K562 (cell line): ENCODE data around the gene IFT22. TPM values are rescaled to one million over a fixed set of nuclear protein-coding genes. Genes with fewer than 3 reads are reported as not detected.

ENCODE experiments used
- ARID3B ChIP-seq: fragments of 250-450 bp; sonication (Bioruptor Pico); IDR thresholded peaks from 2 replicates; pipeline ENCODE4 v1.4.0; 2020; ENCODE audit warnings: borderline replicate concordance
- C11orf30 ChIP-seq: fragments of 450-650 bp; IDR thresholded peaks from 2 replicates; pipeline ENCODE4 v1.6.1; 2016; ENCODE audit warnings: low read depth, mild to moderate bottlenecking
- CTCF ChIP-seq, 3 experiments: IDR thresholded peaks in 2 of 3; conservative IDR thresholded peaks in 1 of 3; 2 replicates each; pipeline ENCODE4 v1.5.1; 2011 to 2012; ENCODE audit warnings: low read length in 3 of 3, mild to moderate bottlenecking in 3 of 3, control low read depth in 2 of 3, improper control_type of control experiment in 1 of 3, inconsistent platforms in 1 of 3, low read depth in 1 of 3, mixed read lengths in 1 of 3, moderate library complexity in 1 of 3; ENCODE audit not compliant: insufficient read depth in 2 of 3
- CXXC5 ChIP-seq: fragments of 250-450 bp; sonication (Bioruptor Pico); IDR thresholded peaks from 2 replicates; pipeline ENCODE4 v1.8.0; 2022; ENCODE audit warnings: inconsistent platforms, mild to moderate bottlenecking, moderate library complexity
- EZH2 ChIP-seq: IDR thresholded peaks from 2 replicates; pipeline ENCODE4 v1.6.1; 2012; ENCODE audit warnings: low read depth, mild to moderate bottlenecking, inconsistent platforms, low read length, borderline replicate concordance
- JUND ChIP-seq, 2 experiments: IDR thresholded peaks; 2 replicates in 1 of 2; 3 replicates in 1 of 2; pipeline ENCODE4 v1.6.1; 2011; ENCODE audit warnings: borderline replicate concordance in 2 of 2, low read depth in 2 of 2, low read length in 2 of 2, improper control_type of control experiment in 1 of 2, missing biosample characterization in 1 of 2, missing genetic modification characterization in 1 of 2, missing genetic modification reagents in 1 of 2
- MAZ ChIP-seq, 2 experiments: fragments of 450-650 bp in 1 of 2; sonication (generic) in 1 of 2; formaldehyde crosslinking; IDR thresholded peaks in 1 of 2; conservative IDR thresholded peaks in 1 of 2; 2 replicates each; pipeline versions ENCODE4 v1.4.0 to v1.5.0; 2020; ENCODE audit warnings: mild to moderate bottlenecking in 1 of 2, missing genetic modification reagents in 1 of 2
- MYC ChIP-seq, 2 experiments: fragments of 250-450 bp in 1 of 2; sonication (Bioruptor Pico) in 1 of 2; IDR thresholded peaks; 2 replicates each; pipeline versions ENCODE4 v1.5.1 to v1.6.1; 2012 to 2021; ENCODE audit warnings: low read depth in 2 of 2, borderline replicate concordance in 1 of 2, improper control_type of control experiment in 1 of 2, low read length in 1 of 2, mild to moderate bottlenecking in 1 of 2, moderate library complexity in 1 of 2
- NR4A1 ChIP-seq, 2 experiments: fragments of 250-450 bp in 1 of 2; fragments of 450-650 bp in 1 of 2; sonication (Bioruptor Pico) in 1 of 2; IDR thresholded peaks; 2 replicates each; pipeline versions ENCODE4 v1.4.0 to v1.6.1; 2016 to 2020; ENCODE audit warnings: mild to moderate bottlenecking in 2 of 2, missing compliant biosample characterization in 1 of 2, missing genetic modification characterization in 1 of 2, moderate library complexity in 1 of 2
- NRF1 ChIP-seq, 2 experiments: fragments of 450-650 bp; IDR thresholded peaks in 1 of 2; conservative IDR thresholded peaks in 1 of 2; 2 replicates each; pipeline ENCODE4 v1.6.1; 2014; ENCODE audit warnings: mild to moderate bottlenecking in 2 of 2
- PML ChIP-seq: IDR thresholded peaks from 2 replicates; pipeline ENCODE4 v1.6.1; 2012; ENCODE audit warnings: low read length, inconsistent platforms
- RBM34 ChIP-seq: fragments of 200-400 bp; formaldehyde crosslinking; IDR thresholded peaks from 2 replicates; pipeline ENCODE4 v1.6.1; 2018; ENCODE audit warnings: low read length, borderline replicate concordance; ENCODE audit not compliant: insufficient read depth
- RNF2 ChIP-seq: sonication (generic); IDR thresholded peaks from 2 replicates; pipeline ENCODE4 v1.6.1; 2016
- SAFB ChIP-seq: fragments of 200-400 bp; formaldehyde crosslinking; IDR thresholded peaks from 2 replicates; pipeline ENCODE4 v1.6.1; 2017; ENCODE audit warnings: low read depth, low read length, borderline replicate concordance
- SNAPC5 ChIP-seq: fragments of 250-450 bp; sonication (Bioruptor Pico); IDR thresholded peaks from 2 replicates; pipeline ENCODE4 v1.8.0; 2021; ENCODE audit warnings: moderate library complexity, mild to moderate bottlenecking, inconsistent platforms
- ZC3H11A ChIP-seq: IDR thresholded peaks from 2 replicates; pipeline ENCODE4 v1.6.1; 2012; ENCODE audit warnings: low read depth, low read length, improper control_type of control experiment
- polyA plus RNA-seq, 8 experiments: library from polyadenylated mRNA; depleted of rRNA in 4 of 8; stranded (reverse) in 5 of 8; unstranded in 3 of 8; fragments of >200 nt; fragmentation: Nextera tagmentation in 2 of 8; fragmentation: Illumina TruSeq in 1 of 8; extraction: Ambion mirVana in 2 of 8; extraction: Trizol in 1 of 8; gene quantifications; 2 replicates each; pipeline versions ENCODE4 v1.2.1 to v1.2.3, GENCODE V29; 2011 to 2014; ENCODE audit warnings: inconsistent platforms in 1 of 8, missing spikeins in 1 of 8
- total RNA-seq, 7 experiments: library from RNA; depleted of rRNA in 6 of 7; stranded (reverse); fragments of >200 nt in 6 of 7; fragmentation: Illumina TruSeq in 2 of 7; extraction: Trizol in 2 of 7; gene quantifications; 2 replicates each; pipeline versions ENCODE4 v1.2.1 to v1.2.3, GENCODE V29; 2011 to 2021; ENCODE audit warnings: low replicate concordance in 1 of 7

Gene IFT22
- total and polyA plus RNA-seq, 9 of the 15 experiments (the other 6 are each of a cell fraction or from before 2014, with no cell fraction given) = 6.3 to 18.2 (median 7.7) TPM

- no peak for TF ChIP-seq NR4A1 (CRISPR knock-in tag; IDR thresholded peaks at IDR 0.05)
- no peak for TF ChIP-seq NR4A1 (tag; IDR thresholded peaks at IDR 0.05)
- peak; percentile 84 to 94 (median 84) for TF ChIP-seq CTCF (IDR thresholded peaks at IDR 0.05 in 2 of 3, conservative IDR thresholded peaks at IDR 0.05 in 1 of 3; ENCODE audit: insufficient read depth in 2 of 3, low read depth in 1 of 3, low read length in 3 of 3)
- TF ChIP-seq NRF1 (conservative IDR thresholded peaks at IDR 0.05 in 1 of 2, IDR thresholded peaks at IDR 0.05 in 1 of 2) = peak; percentile 14 to 17; a peak in 2 of 4 replicates
- TF ChIP-seq CXXC5 = peak; percentile 36
- 0 out of 2 replicates have a peak, but pooled peaks have one; percentile 5 for TF ChIP-seq JUND (IDR thresholded peaks at IDR 0.05; ENCODE audit: borderline replicate concordance, low read depth, low read length)
- TF ChIP-seq JUND (tag; IDR thresholded peaks at IDR 0.05; ENCODE audit: borderline replicate concordance, low read depth, low read length) = no peak
- TF ChIP-seq MAZ (CRISPR knock-in tag; conservative IDR thresholded peaks at IDR 0.05 in 1 of 2, IDR thresholded peaks at IDR 0.05 in 1 of 2) = peak in 1 of 2 experiments; percentile 32; a peak in 1 of 4 replicates
- no peak for TF ChIP-seq RNF2
- TF ChIP-seq ZC3H11A = no peak
- TF ChIP-seq C11orf30 = no peak
- 0 out of 2 replicates have a peak, but pooled peaks have one; percentile 34 for TF ChIP-seq RBM34
- no peak for TF ChIP-seq PML
- 0 out of 2 replicates have a peak, but pooled peaks have one; percentile 20 for TF ChIP-seq MYC (IDR thresholded peaks at IDR 0.05; ENCODE audit: low read depth, low read length)
- TF ChIP-seq MYC (CRISPR knock-in tag; IDR thresholded peaks at IDR 0.05; ENCODE audit: borderline replicate concordance, low read depth) = no peak
- TF ChIP-seq SAFB = no peak
- TF ChIP-seq ARID3B (CRISPR knock-in tag) = no peak
- TF ChIP-seq EZH2 = no peak
- TF ChIP-seq SNAPC5 (CRISPR knock-in tag) = no peak
Measured at GRCh38 chr7:101363734-101364374, 42.2 kb upstream of the IFT22 start (continued).
